Superior temporal gyrus (tissue), 1 donor: ENCODE measurements around the gene PDLIM4.

Experiments used
- DNase-seq: peaks from one replicate; pipeline ENCODE4 v3.0.0-alpha.2; 2016; ENCODE audit errors: extremely low spot score

The PDLIM4 gene

GRCh38 chr5:132309679-132310078 is 52.2 kb downstream of the PDLIM4 start:
- no peak for DNase-seq

- DNase-seq = peak; percentile 58
Measured at GRCh38 chr5:132310141-132310834, 52.8 kb downstream of the PDLIM4 start.

- DNase-seq = no peak
Measured at GRCh38 chr5:132313366-132313765, 55.9 kb downstream of the PDLIM4 start.

GRCh38 chr5:132313961-132314432 is 56.5 kb downstream of the PDLIM4 start:
- no peak for DNase-seq

GRCh38 chr5:132315529-132316067 is 58.1 kb downstream of the PDLIM4 start:
- no peak for DNase-seq

GRCh38 chr5:132319975-132320374 is 62.5 kb downstream of the PDLIM4 start:
- DNase-seq = no peak

- no peak for DNase-seq
Measured at GRCh38 chr5:132321109-132321721, 63.7 kb downstream of the PDLIM4 start.

GRCh38 chr5:132322266-132322665 is 64.8 kb downstream of the PDLIM4 start:
- DNase-seq = no peak
